AG04450 (cell line): ENCODE results near the gene SLC39A2. TPM values are rescaled to one million over a fixed set of nuclear protein-coding genes. Genes with fewer than 3 reads are reported as not detected.
"Not testable (repeated sequence)": the region's sequence is repeated elsewhere in the genome, so short reads cannot be mapped to it uniquely, and the experiment has no call there.

Source experiments
- CTCF ChIA-PET: fragments of 300-600, 350-600 bp; formaldehyde crosslinking; extraction: SDS; loops from one replicate; lab custom pipeline; 2022; ENCODE audit warnings: antibody characterized with exemption, inconsistent platforms; lab: Charles Lee
- POLR2A ChIA-PET: fragments of 350-600 bp; formaldehyde crosslinking; extraction: SDS; loops from one replicate; lab custom pipeline; 2021; ENCODE audit warnings: antibody characterized with exemption, inconsistent platforms; lab: Yijun Ruan, JAX
- DNase-seq: peaks from one replicate; pipeline ENCODE4 v3.0.0-alpha.2; 2011; ENCODE audit warnings: low read depth, low spot score
- H3K27ac ChIP-seq: one replicate; pipeline ENCODE4 v1.5.1; 2012; ENCODE audit warnings: low read depth, low read length, control low read depth
- H3K27me3 ChIP-seq: one replicate; pipeline ENCODE4 v1.6.0; 2012; ENCODE audit warnings: low read length; ENCODE audit not compliant: control insufficient read depth, insufficient read depth
- H3K4me3 ChIP-seq: 2 replicates; pipeline ENCODE4 v1.5.1; 2011; ENCODE audit warnings: mild to moderate bottlenecking, low read depth, low read length, control low read depth
- H3K9me3 ChIP-seq: 2 replicates; pipeline ENCODE4 v1.5.1; 2012; ENCODE audit warnings: low read length; ENCODE audit not compliant: control insufficient read depth, insufficient read depth
- polyA plus RNA-seq: library from polyadenylated mRNA; depleted of rRNA; stranded (reverse); fragments of >200 nt; gene quantifications from 2 replicates; pipeline ENCODE4 v1.2.3, GENCODE V29; 2011
- TF ChIP-seq, protein P1 (sequence below): IDR thresholded peaks from 2 replicates; pipeline ENCODE4 v1.5.1; 2011; ENCODE audit warnings: low read depth, low read length, control low read depth, inconsistent platforms

The SLC39A2 gene
- polyA plus RNA-seq, 1 experiment: 0.06 TPM

DNA sequence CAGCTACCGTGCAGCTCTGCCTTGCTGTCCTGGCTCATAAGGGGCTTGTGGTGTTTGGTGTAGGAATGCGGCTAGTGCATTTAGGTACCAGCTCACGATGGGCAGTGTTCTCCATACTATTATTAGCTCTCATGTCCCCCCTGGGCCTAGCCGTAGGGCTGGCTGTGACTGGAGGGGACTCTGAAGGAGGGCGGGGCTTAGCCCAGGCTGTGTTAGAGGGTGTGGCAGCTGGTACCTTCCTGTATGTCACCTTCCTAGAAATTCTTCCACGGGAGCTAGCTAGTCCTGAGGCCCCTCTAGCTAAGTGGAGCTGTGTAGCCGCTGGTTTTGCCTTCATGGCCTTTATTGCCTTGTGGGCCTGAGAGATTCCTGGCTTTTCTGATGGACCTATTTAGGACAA is 2.1 kb downstream of the SLC39A2 start:
- Histone ChIP-seq H3K27ac (no peak overlapping the region), H3K4me3 (no peak overlapping the region), H3K9me3 (no peaks in the 10 kb centered on the region), H3K27me3 (no peaks in the 10 kb centered on the region)
- no peak for DNase-seq
- ChIA-PET CTCF (interaction anchor here (2.1 to 7.7 kb wide), 3 partner anchors 14 to 103 kb away, joined by 7 to 55 read pairs (median 46); no protein-coding TSS in a partner anchor), POLR2A (no interaction called here)
- TF ChIP-seq, protein P1, sequence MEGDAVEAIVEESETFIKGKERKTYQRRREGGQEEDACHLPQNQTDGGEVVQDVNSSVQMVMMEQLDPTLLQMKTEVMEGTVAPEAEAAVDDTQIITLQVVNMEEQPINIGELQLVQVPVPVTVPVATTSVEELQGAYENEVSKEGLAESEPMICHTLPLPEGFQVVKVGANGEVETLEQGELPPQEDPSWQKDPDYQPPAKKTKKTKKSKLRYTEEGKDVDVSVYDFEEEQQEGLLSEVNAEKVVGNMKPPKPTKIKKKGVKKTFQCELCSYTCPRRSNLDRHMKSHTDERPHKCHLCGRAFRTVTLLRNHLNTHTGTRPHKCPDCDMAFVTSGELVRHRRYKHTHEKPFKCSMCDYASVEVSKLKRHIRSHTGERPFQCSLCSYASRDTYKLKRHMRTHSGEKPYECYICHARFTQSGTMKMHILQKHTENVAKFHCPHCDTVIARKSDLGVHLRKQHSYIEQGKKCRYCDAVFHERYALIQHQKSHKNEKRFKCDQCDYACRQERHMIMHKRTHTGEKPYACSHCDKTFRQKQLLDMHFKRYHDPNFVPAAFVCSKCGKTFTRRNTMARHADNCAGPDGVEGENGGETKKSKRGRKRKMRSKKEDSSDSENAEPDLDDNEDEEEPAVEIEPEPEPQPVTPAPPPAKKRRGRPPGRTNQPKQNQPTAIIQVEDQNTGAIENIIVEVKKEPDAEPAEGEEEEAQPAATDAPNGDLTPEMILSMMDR: no peak

DNA sequence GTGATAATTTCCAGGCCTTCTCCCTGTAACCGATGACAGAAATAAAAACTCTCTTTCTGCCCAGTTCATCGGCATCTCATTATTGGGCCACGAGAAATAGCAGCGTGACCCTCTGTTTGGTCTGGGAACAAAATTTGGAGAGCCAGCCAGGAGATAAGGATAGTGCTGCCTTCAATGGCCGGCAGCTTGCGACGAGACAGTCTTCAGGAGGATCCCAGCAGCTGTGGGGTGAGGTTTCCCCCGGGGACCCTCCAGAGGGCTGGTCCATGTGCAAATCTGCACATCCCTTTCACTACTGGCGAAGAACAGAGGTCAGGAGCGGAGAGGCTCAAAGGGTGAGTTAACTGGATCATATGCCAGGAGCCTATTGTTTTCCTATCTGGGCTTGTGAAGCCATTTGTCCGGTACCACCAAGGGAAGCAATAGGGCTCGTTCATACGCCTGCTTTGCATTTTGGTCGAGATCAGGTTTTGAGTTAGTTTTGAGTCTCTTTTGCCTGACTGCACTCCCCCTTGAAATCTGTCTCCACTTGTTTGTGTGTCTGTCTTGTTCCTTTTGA is 4.8 kb downstream of the SLC39A2 start:
- Histone ChIP-seq H3K27me3 (no peaks in the 10 kb centered on the region), H3K9me3 (no peaks in the 10 kb centered on the region), H3K4me3 (no peak overlapping the region), H3K27ac (no peak overlapping the region)
- ChIA-PET CTCF (interaction anchor here (0.7 to 4.5 kb wide), 10 partner anchors 11 to 101 kb away, joined by 3 to 83 read pairs (median 13); no protein-coding TSS in a partner anchor), POLR2A (no interaction called here)
- DNase-seq: no peak
- TF ChIP-seq, protein P1: no peak

DNA sequence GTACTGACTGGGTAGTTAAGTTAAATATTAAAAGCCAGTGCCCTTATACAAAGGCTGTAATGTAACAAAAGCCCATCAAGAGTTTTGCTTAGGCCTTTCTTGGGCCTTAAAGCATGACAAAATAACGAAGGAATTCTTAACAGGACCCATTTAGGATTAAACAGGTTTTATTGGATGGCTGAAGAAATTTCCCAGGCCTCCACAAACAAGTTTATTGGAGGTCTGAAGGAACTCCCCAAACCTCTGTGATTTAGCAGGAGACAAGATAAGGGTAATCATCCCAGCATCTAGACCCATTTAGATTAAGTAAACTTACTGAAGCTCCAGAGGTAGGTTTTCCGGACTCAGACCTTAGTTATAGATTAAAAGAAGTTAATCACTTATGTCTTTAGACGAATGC is 10.6 kb downstream of the SLC39A2 start:
- POLR2A ChIA-PET: not testable (repeated sequence)
- CTCF ChIA-PET: interaction anchor here (1.8 to 3.2 kb wide), 4 partner anchors 30 to 94 kb away, joined by 9 to 15 read pairs (median 12); no protein-coding TSS in a partner anchor

DNA sequence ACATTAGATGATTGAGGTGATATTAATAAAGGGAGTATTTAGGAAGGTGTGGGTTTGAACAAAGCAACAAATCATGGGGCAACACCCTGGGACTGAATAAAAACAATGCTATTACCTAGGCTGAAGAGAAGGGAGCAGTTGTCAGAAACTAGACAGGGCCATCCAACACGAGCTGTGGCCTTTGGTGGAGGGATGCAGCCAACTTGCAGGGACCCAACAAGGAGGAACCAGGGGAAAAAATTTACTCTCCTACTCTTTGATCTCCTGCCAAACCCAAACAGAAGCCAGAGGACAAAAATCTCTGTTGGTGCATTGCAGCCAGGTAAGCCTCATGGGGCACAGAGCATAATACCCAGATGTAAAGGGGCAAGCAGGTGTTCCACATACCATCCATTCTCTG is 12.0 kb downstream of the SLC39A2 start:
- DNase-seq: no peak
- CTCF ChIA-PET: interaction anchor here (1.9 to 13.3 kb wide), 5 partner anchors 29 to 96 kb away, joined by 6 to 310 read pairs (median 18); no protein-coding TSS in a partner anchor
- Histone ChIP-seq H3K9me3 (no peaks in the 10 kb centered on the region), H3K27ac (no peak overlapping the region), H3K4me3 (no peak overlapping the region), H3K27me3 (peaks cover 16% of the 10 kb centered on the region)
- POLR2A ChIA-PET: no interaction called here
- TF ChIP-seq, protein P1: no peak

More for the DNA sequence above, 10.6 kb downstream of the SLC39A2 start:
- DNase-seq, H3K9me3 ChIP-seq, H3K27ac ChIP-seq, H3K4me3 ChIP-seq: not testable (repeated sequence)
- H3K27me3 ChIP-seq: peaks cover 16% of the 10 kb centered on the region

DNA sequence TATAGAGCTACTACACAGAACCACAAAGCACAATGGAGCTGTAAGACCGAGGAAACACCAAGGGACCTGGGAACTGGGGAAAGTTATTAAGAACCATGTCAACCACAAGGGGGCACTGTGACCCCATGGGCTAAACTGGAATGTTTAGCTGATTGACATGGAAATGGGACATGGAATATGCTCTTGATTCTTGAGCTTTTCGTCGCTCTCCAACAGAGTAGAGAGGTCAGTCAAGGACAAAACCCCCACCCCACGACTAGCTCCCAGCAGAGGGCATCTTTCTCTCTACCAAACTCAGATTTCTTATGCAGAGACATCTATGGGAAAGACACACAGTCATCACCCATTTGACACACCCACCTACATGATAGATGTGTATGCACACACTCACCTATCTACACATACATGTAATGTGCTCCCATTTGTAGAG is 15.7 kb downstream of the SLC39A2 start:
- ChIA-PET POLR2A (interaction anchor here (0.6 to 2.0 kb wide), 6 partner anchors 26 to 178 kb away, joined by 3 to 12 read pairs (median 3); partner anchors contain the start of gene ARHGEF40), CTCF (interaction anchor here (0.5 to 13.3 kb wide), 49 partner anchors 9 to 703 kb away, joined by 3 to 310 read pairs (median 7); partner anchors contain the start of genes ARHGEF40, NDRG2, RNASE7 and RNASE8)
- H3K27ac ChIP-seq: no peak overlapping the region
- no peak overlapping the region for H3K4me3 ChIP-seq
- no peaks in the 10 kb centered on the region for H3K9me3 ChIP-seq
- TF ChIP-seq, protein P1: peak; percentile 96
- peaks cover 20% of the 10 kb centered on the region for H3K27me3 ChIP-seq
- peak; percentile 65 for DNase-seq
